Panc1 (cell line): ENCODE measurements around the gene SYT11.

ENCODE experiments used
- CTCF ChIP-seq: fragments of 450-650 bp; IDR thresholded peaks from 2 replicates; pipeline ENCODE4 v1.5.1; 2017; ENCODE audit warnings: mild to moderate bottlenecking
- POLR2AphosphoS5 ChIP-seq: IDR thresholded peaks from 2 replicates; pipeline ENCODE4 v1.6.1; 2012; ENCODE audit warnings: mild to moderate bottlenecking, low read depth, low read length, moderate library complexity
- REST ChIP-seq, 2 experiments: IDR thresholded peaks; 2 replicates each; pipeline ENCODE4 v1.6.1; 2011 to 2012; ENCODE audit warnings: low read depth in 2 of 2, control low read depth in 1 of 2, low read length in 1 of 2, mild to moderate bottlenecking in 1 of 2, moderate library complexity in 1 of 2; ENCODE audit not compliant: insufficient read depth in 1 of 2
- SIN3A ChIP-seq: IDR thresholded peaks from 2 replicates; pipeline ENCODE4 v1.6.1; 2012; ENCODE audit warnings: low read depth, mild to moderate bottlenecking, low read length, moderate library complexity, borderline replicate concordance; ENCODE audit not compliant: insufficient read depth
- TCF7L2 ChIP-seq: IDR thresholded peaks from 2 replicates; pipeline ENCODE4 v1.6.1; 2011; ENCODE audit warnings: mild to moderate bottlenecking, low read depth, low read length, inconsistent platforms

- TF ChIP-seq CTCF = no peak
- no peak for TF ChIP-seq REST (IDR thresholded peaks at IDR 0.05; ENCODE audit: insufficient read depth in 1 of 2, low read depth in 2 of 2, low read length in 1 of 2)
- TF ChIP-seq POLR2AphosphoS5 = no peak
- TF ChIP-seq SIN3A = no peak
- no peak for TF ChIP-seq TCF7L2
Observed at GRCh38 chr1:155932081-155932480, 72.7 kb downstream of the SYT11 start.
